ENCODE measurements around the gene TGFBR2.

DNA sequence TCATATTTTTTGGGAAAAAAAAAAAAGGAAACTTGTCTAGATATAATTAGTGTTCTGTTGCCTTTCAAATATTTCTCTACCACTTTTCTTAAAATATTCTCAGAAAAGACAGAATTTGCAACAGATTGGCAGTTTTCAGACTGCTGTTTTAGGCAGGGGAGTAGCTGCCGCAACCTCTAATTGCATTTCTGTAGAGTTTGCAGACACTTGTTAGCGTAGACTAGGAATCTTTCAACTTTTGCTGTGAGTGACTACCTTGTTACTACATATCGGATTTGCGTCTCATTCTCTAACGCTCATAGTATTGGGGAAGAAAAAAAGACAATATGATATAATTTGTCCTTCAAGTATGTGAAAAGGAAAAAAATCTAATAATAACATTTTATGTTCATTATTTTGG, 10.7 kb downstream of the TGFBR2 start:
- TF ChIP-seq, protein P1, sequence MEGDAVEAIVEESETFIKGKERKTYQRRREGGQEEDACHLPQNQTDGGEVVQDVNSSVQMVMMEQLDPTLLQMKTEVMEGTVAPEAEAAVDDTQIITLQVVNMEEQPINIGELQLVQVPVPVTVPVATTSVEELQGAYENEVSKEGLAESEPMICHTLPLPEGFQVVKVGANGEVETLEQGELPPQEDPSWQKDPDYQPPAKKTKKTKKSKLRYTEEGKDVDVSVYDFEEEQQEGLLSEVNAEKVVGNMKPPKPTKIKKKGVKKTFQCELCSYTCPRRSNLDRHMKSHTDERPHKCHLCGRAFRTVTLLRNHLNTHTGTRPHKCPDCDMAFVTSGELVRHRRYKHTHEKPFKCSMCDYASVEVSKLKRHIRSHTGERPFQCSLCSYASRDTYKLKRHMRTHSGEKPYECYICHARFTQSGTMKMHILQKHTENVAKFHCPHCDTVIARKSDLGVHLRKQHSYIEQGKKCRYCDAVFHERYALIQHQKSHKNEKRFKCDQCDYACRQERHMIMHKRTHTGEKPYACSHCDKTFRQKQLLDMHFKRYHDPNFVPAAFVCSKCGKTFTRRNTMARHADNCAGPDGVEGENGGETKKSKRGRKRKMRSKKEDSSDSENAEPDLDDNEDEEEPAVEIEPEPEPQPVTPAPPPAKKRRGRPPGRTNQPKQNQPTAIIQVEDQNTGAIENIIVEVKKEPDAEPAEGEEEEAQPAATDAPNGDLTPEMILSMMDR (conservative IDR thresholded peaks at IDR 0.05; ENCODE audit: low read length) = no peak
- TF ChIP-seq EZH2phosphoT487 (IDR thresholded peaks at IDR 0.05; ENCODE audit: borderline replicate concordance) = no peak
